SU-DHL-6 (cell line): ENCODE results near the gene NFYA.

Experiments
- H2AFZ ChIP-seq: fragments of 200-600 bp; sonication (generic); 2 replicates; pipeline ENCODE4 v1.6.1; 2014; ENCODE audit warnings: low read depth, mild to moderate bottlenecking, moderate library complexity, mixed read lengths, antibody characterized with exemption, low read length; ENCODE audit not compliant: severe bottlenecking
- H3F3A ChIP-seq: fragments of 200-600 bp; shearing (Covaris generic); 2 replicates; pipeline ENCODE4 v1.6.0; 2016; ENCODE audit warnings: antibody characterized with exemption, mild to moderate bottlenecking; ENCODE audit not compliant: insufficient read depth
- H3K27ac ChIP-seq: fragments of 200-600 bp; sonication (generic); 2 replicates; pipeline ENCODE4 v1.5.1; 2016; ENCODE audit warnings: low read depth, mild to moderate bottlenecking, low read length, moderate library complexity, mixed read lengths
- H3K27me3 ChIP-seq: fragments of 200-600 bp; sonication (generic), shearing (Covaris generic); 2 replicates; pipeline ENCODE4 v1.6.0; 2014; ENCODE audit warnings: mild to moderate bottlenecking, low read length
- H3K36me3 ChIP-seq: fragments of 200-600 bp; sonication (generic); 2 replicates; pipeline ENCODE4 v1.6.1; 2014; ENCODE audit warnings: mild to moderate bottlenecking, low read length, mixed read lengths
- H3K4me2 ChIP-seq: fragments of 300-600, 200-600 bp; shearing (Covaris generic), sonication (generic); 2 replicates; pipeline ENCODE4 v1.6.0; 2014; ENCODE audit warnings: low read length, low read depth, mild to moderate bottlenecking; ENCODE audit not compliant: poor library complexity, severe bottlenecking
- H3K4me3 ChIP-seq: fragments of 200-600 bp; sonication (generic); 2 replicates; pipeline ENCODE4 v1.5.1; 2014; ENCODE audit warnings: antibody characterized with exemption, low read length, mild to moderate bottlenecking, mixed read lengths; ENCODE audit not compliant: insufficient read depth, poor library complexity, severe bottlenecking
- H3K79me2 ChIP-seq: fragments of 200-600 bp; sonication (generic); 2 replicates; pipeline ENCODE4 v1.6.1; 2014; ENCODE audit warnings: mild to moderate bottlenecking, low read length, moderate library complexity; ENCODE audit not compliant: insufficient read depth
- H3K9ac ChIP-seq: fragments of 200-600 bp; sonication (generic); 2 replicates; pipeline ENCODE4 v1.7.0; 2014; ENCODE audit warnings: mild to moderate bottlenecking, low read length
- H3K9me2 ChIP-seq: fragments of 200-600 bp; sonication (generic); replicated peaks from 2 replicates; pipeline ENCODE4 v1.6.1; 2014; ENCODE audit warnings: low read length; ENCODE audit not compliant: insufficient read depth
- H3K9me3 ChIP-seq: fragments of 200-600 bp; sonication (generic); 2 replicates; pipeline ENCODE4 v1.6.1; 2014; ENCODE audit warnings: low read length, mixed read lengths; ENCODE audit not compliant: insufficient read depth
- H4K20me1 ChIP-seq: fragments of 200-600 bp; sonication (generic); 2 replicates; pipeline ENCODE4 v1.6.1; 2014; ENCODE audit warnings: low read depth, mild to moderate bottlenecking, antibody characterized with exemption, low read length, moderate library complexity, mixed read lengths
- CTCF ChIP-seq: fragments of 200-600 bp; sonication (generic); IDR thresholded peaks from one replicate; pipeline ENCODE4 v1.5.1; 2017; ENCODE audit warnings: antibody characterized with exemption, mild to moderate bottlenecking, low read length, moderate library complexity; ENCODE audit not compliant: insufficient read depth, poor library complexity, severe bottlenecking
- EZH2phosphoT487 ChIP-seq: fragments of 200-600 bp; sonication (generic), shearing (Covaris generic); conservative IDR thresholded peaks from 2 replicates; pipeline ENCODE4 v1.6.1; 2018; ENCODE audit warnings: mild to moderate bottlenecking, antibody characterized with exemption, low read length, moderate library complexity, mixed read lengths

The NFYA gene

DNA sequence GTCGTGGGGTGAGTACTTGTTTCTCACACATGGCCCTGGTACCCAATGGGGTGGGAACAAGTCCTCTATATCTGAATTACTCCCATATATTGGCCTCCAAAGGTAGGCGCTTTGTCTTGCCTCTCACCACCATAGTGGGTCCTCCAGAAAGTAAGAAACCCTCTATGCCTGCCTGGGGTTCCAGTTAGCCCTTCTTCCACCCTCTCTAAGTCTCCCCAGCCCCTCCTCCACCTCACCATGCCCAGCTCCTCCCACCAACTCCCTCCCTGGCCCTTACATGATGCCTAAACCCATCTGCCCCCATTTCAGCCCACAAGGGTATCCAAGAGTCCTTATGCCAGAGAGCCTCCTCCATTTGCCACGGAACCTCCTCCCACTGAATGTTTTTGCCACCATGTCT lies 29.6 kb upstream of the NFYA start:
- Histone ChIP-seq H2AFZ (no peak overlapping the region), H3F3A (no peaks in the 10 kb centered on the region), H3K79me2 (no peaks in the 10 kb centered on the region), H3K9me2 (no peaks in the 10 kb centered on the region), H3K9ac (no peak overlapping the region), H3K4me2 (no peak overlapping the region), H4K20me1 (no peaks in the 10 kb centered on the region), H3K27ac (no peak overlapping the region), H3K4me3 (no peak overlapping the region), H3K9me3 (no peaks in the 10 kb centered on the region), H3K36me3 (no peaks in the 10 kb centered on the region), H3K27me3 (no peaks in the 10 kb centered on the region)
- TF ChIP-seq EZH2phosphoT487 (no peak), CTCF (no peak)

DNA sequence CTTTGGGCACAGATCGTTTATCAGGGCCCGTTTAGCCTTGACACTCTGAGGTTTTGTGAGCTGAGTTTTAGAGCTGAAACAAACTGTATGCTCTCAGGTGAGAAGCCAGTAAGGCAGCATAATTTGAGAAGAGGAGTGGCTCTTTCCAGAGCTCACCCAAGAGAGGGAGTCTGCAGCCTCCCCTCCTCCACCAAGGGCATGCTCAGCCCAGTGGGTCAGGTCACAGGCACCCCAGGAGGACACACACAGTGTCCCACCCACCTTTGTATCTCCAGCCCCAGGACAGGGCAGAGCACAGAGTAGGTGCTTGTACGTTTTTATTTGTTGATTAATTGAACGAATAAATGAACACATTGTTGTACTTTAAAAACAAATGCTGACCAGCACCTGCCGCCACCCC lies 27.1 kb upstream of the NFYA start:
- no peak for TF ChIP-seq EZH2phosphoT487
- TF ChIP-seq CTCF: no peak
- Histone ChIP-seq H3K36me3 (no peaks in the 10 kb centered on the region), H3K79me2 (no peaks in the 10 kb centered on the region), H3F3A (no peaks in the 10 kb centered on the region), H3K9me3 (no peaks in the 10 kb centered on the region), H3K27ac (no peak overlapping the region), H4K20me1 (no peaks in the 10 kb centered on the region), H3K4me3 (no peak overlapping the region), H3K9ac (no peak overlapping the region), H3K4me2 (no peak overlapping the region), H3K27me3 (no peaks in the 10 kb centered on the region), H3K9me2 (no peaks in the 10 kb centered on the region), H2AFZ (no peak overlapping the region)

GRCh38 chr6:41046084-41046483 lies 26.7 kb upstream of the NFYA start:
- no peak overlapping the region for H3K4me2 ChIP-seq
- no peaks in the 10 kb centered on the region for H3K36me3 ChIP-seq
- H3K9ac ChIP-seq: no peak overlapping the region
- H4K20me1 ChIP-seq: no peaks in the 10 kb centered on the region
- H3K4me3 ChIP-seq: no peak overlapping the region
- H3K9me3 ChIP-seq: no peaks in the 10 kb centered on the region
- H3K27me3 ChIP-seq: no peaks in the 10 kb centered on the region
- H3K27ac ChIP-seq: no peak overlapping the region
- no peaks in the 10 kb centered on the region for H3K79me2 ChIP-seq
- no peak for TF ChIP-seq CTCF
- TF ChIP-seq EZH2phosphoT487: no peak
- H3F3A ChIP-seq: no peaks in the 10 kb centered on the region
- H2AFZ ChIP-seq: no peak overlapping the region
- H3K9me2 ChIP-seq: no peaks in the 10 kb centered on the region

- Histone ChIP-seq H3K9me2 (no peaks in the 10 kb centered on the region), H3K79me2 (no peaks in the 10 kb centered on the region), H3F3A (no peaks in the 10 kb centered on the region), H3K36me3 (no peaks in the 10 kb centered on the region), H3K27me3 (no peaks in the 10 kb centered on the region), H3K9ac (no peak overlapping the region), H3K27ac (no peak overlapping the region), H2AFZ (no peak overlapping the region), H3K9me3 (no peaks in the 10 kb centered on the region), H4K20me1 (no peaks in the 10 kb centered on the region), H3K4me2 (no peak overlapping the region), H3K4me3 (no peak overlapping the region)
- TF ChIP-seq EZH2phosphoT487 (no peak), CTCF (no peak)
Observed at GRCh38 chr6:41047306-41047705, 25.5 kb upstream of the NFYA start.
